HCEC 1CT (cell line): ENCODE measurements around the gene RFX8.
"Not testable (repeated sequence)": the region's sequence is repeated elsewhere in the genome, so short reads cannot be mapped to it uniquely, and the experiment has no call there.

Source experiments
- DNase-seq: peaks from one replicate; pipeline ENCODE4 v3.0.0-alpha.2; 2017

The RFX8 gene

DNA sequence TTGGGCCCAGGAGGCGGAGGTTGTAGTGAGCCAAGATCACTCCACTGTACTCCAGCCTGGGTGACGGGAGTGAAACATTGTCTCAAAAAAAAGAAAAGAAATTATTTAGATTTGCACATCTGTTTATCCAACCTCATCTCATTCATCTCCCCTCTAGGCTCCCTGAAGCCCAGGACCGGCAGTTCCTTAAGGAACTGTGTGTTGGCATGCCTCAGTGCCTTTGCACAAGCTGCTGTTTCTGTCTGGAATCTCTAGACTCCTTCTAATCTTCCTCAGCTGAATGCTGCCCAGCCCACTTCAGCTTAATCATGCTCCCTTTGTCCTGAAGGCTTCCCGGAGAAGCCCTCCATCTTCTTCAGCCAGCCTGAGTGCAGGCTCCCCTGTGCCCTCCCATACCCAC, 10.9 kb upstream of the RFX8 start:
- DNase-seq, result no peak

DNA sequence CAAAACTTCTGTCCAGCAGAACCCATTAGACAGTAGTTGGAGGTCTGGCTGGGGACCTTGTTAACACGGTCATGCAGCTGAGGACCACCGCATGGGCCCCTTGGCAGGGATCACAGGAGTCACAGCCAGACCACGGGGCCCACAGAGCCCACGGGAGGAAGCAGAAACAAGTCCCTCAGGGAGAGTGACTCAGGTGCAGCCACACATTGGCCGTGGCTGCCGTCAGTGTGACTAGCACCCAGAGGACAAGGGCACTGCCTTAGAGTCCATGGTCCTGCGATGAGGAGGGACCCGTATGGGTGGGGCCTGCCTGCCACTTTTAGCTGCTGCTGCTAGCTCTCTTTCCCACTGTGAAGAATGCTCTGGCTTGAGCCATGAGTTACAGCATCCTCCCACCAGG, 5.9 kb upstream of the RFX8 start:
- DNase-seq, result no peak

DNA sequence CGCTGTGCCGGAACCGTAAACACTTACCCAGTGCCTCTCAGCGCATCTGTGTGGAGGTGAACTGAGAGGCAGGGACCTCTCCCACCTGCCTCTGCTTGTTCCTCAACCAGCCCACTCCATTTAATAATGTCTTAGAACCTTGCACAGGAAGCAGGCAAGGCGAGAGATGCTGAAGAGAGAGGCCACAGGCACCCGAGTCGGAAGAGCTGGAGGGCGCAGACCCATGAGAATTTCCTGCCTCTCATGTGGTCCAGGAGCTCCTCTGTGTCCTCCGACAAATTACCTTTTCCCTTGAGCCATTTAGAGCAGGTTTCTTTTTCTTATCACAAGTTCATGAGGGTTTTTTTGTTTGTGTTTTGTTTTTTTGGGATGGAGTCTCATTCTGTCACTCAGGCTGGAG, 4.9 kb upstream of the RFX8 start:
- DNase-seq, result no peak

DNA sequence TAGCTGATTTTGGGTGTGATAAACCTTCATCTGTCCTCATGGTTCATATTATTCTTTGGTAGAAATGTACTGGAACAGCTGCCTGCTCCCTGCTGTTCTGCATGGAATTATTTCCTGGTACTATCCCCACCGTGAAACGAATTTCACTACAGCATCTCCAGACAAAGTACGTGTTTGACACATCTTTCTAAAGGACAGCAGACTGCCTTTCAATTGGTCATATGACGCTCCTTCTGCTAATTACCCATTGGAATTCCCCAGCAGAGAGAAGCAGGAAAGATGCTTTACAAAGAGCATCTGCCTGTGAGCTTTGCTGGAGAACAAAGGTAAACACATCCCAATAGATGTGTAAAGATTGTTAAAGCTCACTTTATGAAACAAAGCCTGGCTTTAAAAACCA, 4.4 kb upstream of the RFX8 start:
- DNase-seq, result no peak

DNA sequence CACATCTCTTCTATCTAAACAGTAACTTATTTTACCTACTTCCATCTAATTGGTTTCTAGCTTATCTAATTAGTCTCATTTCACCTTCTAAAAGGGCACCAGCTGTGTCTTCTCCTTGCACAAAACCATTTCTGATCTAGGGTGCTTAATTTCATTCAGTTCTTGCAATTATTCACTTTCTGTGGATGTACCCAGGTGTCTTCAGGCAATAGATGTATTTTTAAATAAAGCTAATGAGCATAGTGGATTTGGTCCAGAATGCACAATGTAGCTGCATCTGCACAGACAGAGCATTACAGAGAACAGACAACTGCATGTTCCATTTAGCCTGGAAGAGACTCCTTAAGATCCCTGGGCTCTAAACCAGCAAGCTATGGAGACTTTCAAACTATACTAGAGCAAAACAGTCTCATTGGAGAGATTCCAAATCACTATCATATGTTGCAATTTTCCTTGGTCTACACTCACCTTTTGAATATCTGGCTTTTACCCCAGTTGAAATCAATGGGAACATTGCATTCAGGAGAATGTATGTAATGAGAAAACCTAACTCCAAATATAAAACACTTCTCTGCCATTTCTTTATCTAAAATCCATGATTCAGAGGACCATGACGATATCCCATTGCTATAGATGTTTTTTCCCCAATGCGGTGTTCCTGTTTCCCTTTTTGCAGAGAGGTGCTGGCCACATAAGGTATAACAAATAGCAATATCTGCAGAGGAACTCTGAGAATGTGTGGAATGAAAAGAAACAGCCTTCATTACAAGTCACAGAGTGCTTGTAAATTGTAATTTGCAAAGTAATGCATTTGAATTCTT, 3.5 kb upstream of the RFX8 start:
- no peak for DNase-seq

DNA sequence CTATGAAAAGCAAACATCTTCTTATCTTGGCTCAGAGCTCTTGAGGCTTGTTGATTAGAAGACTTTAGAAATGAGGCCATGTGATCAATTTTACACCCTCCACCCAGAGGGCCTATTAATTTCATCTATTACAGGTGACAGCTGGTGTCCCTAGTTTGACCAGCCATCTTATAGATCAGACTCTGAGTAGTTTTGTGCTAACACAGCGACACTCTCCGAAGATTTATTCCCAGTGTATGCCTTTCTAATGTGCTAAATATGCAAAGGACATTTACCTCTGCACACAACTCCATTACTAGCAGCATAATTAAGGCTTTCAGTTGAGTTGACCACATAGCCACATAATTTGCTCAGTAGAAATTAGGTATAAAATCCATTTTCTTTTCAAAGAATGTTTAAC, 2.6 kb upstream of the RFX8 start:
- DNase-seq, result no peak

DNA sequence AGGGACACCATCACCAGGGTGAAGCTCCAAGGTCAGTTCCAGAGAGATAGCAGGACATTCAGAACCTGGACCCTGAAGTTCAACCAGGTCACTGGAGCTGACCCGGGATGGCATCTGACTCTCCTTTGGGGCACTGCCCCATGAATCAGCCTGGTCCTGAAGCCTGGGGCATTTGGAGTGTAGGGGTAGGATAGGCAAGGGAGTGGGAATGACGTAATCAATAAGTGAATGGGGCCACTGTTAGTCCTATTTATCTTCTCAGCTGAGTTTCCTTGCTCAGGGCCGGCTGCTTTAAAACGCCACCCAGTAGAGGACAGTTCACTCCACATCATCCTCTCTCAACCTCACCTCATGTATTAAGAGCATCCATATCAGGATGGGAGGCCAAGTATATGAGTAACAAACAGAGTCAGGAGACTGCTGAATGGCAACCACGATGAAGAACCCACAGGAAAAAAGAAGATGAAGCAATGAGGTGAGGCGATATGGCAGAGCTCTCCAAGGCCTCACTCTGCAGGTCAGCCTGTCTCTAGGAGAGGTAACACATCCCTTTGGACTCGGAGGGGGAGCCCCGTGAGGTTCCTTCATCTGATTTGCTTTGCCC, 1.8 kb upstream of the RFX8 start:
- DNase-seq, result no peak

DNA sequence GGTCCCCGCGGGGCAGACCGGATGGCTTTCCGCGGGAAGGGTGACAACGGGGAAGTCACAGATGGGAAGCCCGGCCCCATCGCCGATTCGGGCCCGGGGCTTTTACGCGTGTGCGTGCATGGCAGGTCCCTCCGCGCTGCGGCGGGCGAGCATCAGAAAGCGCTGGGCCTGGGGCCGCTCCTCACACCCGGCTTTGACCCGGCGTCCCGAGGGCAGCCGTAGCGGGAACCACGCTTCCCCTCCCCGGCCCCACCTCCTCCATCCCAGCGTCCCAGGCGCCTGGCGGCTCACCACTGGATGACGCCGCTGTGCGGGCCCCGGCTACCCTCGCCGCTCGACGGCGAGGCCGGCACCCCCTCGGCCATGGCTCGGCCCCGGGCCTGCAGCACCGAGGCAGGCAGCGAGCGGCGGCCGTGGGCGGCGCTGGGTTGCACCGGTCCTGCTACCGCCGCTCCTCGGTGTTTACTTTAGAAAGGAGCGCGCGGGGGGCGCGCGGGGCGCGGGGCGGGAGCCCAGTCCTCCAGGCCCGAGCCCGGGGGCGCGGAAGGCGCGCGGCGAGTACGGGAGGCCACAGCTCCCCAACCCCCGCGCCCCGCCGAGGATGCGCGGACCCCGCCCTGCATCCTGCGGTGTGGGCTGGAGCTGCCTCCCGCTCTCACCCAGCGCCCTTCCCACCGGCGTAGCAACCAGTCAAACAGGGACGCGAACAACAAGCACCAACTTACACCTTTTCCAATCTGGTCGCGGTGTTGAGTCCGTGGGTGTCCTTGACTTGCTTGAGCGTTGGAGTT, 806 bp downstream of the RFX8 start:
- DNase-seq, result peak; percentile 33

DNA sequence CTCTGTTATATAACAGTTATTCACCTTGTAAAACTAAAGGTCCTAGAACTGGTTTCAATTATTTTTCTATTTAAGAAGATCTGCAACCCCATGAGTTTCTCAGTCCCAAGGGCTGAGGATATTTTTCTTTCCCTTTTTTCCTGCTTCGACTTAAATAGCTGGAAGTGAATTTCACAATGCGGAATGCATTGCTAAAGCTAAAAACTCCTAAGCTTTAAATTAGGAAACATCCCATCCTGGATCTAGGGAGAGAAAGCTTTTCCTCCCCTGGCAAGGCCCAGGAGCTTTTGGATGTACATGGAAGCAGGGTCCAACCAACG, 1.4 kb downstream of the RFX8 start:
- DNase-seq, result peak; percentile 6

DNA sequence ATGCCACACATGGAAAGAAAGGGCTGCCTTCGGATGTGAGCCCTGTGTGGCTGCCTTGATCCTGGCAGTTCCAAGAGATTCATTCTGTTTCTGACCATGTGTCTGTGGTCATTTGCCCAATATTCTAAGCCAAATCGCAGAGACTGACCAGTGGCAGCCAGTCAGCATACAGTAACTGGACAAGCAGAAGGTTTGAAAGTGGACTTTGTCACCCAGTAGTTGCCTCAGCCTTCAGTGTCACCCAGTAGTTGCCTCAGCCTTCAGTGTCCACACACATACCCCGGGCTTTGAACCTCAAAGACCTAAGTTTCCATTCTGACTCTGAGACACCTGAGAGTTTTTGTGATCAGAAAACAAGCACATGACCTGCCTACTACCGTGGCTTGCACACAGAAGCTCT, 5.0 kb downstream of the RFX8 start:
- DNase-seq, result no peak

DNA sequence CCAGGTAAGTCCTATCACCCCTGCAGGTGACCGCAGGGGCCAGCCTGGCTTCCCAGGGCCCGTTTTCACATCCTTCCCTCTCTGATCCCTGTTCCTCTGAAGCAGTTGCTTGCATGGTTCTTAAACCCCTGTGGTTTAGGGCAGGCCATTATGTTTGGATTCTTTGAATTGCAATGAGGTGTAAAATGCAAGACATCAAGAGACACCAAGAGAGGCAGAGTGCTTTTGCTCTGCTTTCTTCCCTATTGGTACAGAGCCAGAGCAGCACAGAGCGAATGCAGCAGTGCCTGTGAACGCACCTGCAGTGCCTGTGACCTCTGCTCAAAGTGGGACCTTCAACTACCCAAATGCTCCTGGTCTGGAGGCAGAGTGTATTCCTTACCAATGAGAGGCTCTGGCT, 7.6 kb downstream of the RFX8 start:
- no peak for DNase-seq

DNA sequence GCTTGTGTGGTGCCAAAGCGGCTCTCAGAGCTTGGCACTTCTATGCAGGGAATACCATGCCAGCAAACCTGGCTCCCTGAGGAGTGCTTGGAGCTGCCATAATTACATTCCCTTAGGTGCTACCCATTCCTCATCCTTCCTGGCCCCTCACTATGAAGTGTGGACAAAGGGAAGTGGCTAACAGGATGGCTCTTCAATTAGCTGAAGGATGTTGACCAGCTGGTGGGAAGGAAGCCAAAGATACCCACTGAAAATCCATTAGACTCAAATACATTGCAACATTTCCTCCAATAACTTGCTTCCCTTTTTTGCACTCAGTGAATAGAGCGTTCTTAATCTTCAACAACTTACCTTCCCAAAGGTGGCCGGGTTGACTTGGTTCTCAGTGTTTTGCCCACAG, 8.5 kb downstream of the RFX8 start:
- DNase-seq, result no peak

DNA sequence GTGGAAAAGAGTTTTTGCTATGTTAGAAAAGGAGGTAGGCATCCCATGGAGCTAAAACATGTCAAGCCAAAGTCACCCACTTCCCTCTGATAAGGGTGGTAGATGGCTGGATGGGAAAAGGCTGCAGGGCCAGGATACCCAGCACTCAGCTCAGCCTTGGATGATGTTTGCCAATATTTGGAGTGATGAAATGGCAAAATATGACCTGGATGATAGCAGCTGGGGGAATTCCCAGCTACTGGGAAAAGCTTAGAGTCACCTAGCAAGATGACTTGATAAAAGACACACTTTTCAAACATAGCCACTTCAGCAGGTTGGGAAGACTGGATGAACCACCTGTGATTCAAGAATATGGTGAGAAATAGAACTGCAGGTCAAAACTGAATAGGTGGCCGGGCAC, 10.1 kb downstream of the RFX8 start:
- peak; percentile 39 for DNase-seq

DNA sequence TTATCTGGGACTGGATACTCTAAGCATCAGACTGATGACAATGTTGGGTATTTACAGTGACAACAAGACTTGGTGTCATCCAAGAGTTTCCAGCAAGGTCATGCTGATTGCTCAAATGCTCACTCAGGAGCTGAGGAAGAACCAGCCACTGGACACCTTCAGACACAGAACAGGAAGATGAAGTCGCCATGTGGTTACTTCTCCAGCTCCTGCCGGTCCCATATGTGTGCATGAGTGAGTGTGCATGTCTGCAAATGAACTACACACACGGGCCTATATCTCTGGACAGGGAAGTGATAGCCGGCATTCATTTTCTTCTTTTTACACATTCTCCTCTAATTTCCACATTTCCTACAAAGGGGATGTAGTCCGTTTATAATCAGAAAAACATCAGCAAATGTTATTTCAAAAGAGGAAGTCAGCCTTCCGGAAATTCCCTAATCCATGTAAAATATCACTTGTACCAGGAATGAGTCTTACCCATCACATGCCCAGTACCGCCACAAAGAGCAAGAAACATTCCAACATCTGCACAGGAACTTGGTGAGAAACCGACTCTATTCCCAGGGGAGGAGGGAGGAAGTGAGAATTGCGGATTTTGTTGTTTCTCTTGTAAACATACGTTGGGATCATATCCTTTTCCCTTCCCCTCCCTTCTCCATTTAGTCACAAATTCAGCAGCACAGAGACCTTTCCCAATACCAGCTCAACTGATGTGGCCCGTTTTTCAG, 10.8 kb downstream of the RFX8 start:
- peak; percentile 96 for DNase-seq

DNA sequence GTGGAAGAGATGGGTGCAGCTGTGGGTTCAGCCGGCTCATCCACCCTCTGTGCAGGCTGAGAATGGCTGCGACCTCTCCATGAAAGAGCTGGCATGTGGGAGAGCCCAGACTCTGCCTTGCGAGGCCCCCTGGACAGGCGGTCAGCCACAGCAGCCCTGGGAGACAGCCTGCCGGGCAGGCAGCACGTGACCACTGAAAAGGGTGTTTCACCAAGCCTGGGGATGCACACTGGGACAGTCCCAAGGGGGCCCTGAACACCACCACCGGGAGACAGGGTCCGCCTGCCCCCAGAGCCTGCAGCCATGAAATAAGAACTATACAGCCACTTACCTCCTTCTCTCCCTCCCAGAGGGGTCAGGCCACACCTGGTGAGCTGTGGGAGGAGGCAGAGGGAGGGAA, 11.5 kb downstream of the RFX8 start:
- DNase-seq, result no peak

DNA sequence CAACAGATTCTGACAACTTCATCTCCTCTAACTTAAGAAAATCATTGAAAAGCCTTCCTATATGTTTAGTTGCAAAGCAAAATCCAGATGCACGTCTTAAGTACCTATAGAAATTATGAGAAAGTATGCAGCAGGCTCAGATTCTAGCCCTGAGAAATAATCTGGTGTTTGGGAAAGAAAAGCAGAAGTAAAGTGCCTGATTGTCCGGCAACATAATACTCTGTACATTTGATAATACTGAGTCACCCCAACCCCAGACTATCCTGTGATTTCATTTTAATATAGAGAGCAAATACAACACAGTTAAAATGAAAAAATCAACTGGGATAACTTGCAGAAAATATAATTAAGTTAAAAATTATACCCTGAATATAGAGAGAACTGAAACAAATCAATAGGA, 13.5 kb downstream of the RFX8 start:
- DNase-seq, result no peak

DNA sequence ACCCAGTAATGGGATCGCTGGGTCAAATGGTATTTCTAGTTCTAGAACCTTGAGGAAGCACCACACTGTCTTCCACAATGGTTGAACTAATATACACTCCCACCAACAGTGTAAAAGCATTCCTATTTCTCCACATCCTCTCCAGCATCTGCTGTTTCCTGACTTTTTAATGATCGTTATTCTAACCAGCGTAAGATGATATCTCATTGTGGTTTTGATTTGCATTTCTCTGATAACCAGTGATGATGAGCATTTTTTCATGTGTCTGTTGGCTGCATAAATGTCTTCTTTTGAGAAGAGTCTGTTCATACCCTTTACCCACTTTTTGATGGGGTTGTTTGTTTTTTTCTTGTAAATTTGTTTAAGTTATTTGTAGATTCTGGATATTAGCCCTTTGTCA, 20.5 kb downstream of the RFX8 start:
- not testable (repeated sequence) for DNase-seq

DNA sequence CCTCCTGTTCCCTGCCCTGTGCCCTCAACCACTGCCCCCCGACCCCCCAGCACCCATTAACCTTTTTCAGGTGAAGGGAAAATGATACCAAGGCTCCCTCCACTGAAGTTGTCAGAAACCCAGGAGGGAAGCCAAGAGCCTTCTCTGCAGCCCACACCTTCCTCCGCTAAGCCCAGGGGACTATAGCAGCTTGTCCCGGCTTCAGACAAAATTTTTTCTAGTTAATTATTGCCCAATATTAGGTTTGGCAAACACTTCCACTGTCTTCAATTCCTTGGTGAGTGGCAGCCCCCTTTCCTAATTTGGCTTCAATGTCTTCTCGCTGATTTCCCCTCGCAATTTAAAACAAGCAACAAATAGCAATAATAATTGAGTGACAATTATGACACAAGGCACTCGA, 23.9 kb downstream of the RFX8 start:
- no peak for DNase-seq

DNA sequence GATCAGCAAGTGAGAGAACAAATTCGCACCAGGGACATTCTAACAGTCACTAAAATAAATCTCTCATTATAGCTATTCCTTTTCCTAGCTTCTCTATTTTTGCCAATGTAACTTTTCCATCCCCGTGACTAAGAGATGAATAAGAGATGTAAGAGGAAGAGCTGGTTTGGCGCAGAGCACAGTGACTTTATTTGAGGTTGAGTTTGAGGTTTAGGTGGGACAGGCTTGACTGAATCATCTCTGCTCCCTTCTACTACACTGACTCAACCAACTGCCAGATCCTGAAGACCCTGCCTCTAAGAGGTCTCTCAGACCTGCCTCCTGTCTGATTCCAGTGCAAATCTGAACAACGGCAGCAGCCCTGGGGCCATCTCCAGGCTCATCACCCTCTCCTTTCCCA, 28.0 kb downstream of the RFX8 start:
- DNase-seq, result peak; percentile 92

DNA sequence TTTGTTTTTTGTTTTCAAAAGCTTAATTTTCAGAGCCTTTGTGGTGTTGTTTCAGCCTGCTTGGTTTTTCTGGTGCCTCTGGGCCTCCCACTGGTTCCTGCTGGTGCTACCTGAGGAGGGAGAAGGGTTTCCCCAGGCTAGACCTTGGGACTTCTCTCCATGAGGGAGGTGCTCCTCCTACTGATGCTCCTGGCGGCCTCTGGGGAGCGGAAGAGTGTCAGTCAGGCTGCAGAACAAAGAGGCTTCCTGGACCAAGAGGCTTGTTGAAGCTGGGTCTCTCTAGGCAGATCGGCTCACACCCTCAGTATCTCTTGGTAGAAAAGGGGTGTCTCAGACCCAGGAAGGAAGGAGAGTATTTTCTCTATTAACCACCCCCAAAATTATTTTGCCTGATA, 32.2 kb downstream of the RFX8 start:
- DNase-seq, result peak; percentile 28

DNA sequence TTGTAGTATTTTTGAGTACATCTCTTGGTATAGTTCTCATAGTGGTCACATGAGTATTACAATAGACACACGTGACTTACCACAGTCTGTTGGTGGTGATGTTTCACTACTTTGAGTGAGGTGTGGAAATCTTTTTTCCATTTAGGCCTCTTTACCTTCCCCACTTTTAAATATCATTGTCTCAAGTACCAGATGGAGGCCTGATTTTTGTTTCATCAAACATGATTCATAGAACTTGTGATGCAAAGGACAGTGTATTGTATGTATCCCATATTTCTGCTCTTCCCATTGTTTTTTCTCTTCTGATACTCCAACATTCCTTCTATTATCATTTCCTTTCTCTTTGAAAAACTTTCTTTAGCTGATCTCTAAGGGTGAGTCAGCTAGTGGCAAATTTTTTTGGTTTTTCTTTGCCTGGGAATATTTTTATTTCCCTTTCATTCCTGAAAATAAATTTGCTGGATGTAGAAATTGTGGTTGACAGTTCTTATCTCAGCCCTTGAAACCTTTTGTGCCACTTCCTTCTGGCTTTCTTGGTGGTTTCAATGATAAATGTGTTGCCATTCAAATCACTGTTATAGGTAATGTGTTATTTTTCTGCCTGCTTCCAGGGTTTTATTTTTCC, 32.8 kb downstream of the RFX8 start:
- DNase-seq, result peak; percentile 71

DNA sequence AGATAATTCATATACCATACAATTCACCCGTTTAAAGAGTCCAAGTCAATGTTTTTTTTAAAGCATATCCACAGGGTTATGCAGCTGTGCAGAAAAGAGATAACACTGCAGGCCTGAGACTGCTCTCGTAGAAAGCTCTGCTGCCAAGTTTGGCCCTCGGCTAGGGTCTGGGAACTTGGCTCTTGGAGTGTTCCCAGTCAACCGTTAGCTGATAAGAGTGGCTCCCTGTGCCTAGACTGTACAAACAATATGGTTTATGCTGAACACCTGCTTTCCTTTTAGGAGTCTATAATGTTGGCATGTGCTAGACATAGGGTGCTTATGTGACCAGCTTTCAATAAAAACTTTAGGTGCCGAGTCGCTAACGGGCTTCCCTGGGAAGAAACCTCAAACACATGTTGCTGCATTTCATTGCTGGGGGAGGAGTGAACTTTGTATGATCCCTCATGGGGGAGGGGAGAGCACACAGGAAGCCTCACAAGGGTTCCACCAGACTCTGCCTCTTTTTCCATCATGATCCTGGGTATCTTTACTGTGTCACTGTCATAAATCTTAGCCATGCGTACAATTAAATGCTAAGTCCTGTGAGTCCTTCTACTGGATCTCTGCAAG, 34.7 kb downstream of the RFX8 start:
- no peak for DNase-seq

DNA sequence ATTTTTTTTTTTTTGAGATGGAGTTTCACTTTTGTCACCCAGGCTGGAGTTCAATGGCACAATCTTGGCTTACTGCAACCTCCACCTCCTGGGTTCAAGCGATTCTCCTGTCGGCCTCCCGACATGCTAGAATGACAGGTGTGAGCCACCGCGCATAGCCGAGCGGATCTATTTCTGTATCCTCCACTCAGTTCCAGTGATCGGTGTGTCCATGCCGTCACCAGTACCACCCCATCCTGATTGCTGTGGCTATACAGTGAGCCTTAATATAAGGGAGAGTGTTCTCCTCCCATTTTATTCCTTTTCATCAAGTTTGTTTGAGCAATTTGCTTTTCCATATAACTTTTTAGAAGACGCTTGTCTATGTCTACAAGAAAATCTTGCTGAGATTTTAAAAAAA, 35.2 kb downstream of the RFX8 start:
- no peak for DNase-seq
